Stimulated activated CD8-positive, alpha-beta memory T cell treated with anti-CD3 and anti-CD28 coated beads, Interleukin-4, amount 100 ng/mL, for 1 hour (primary cell): ENCODE results near the gene TMED6.
A peak's percentile ranks its signal among the peaks of the same experiment; 100 is the strongest.

ENCODE experiments used
- DNase-seq, 2 donors: peaks; one replicate each; pipeline ENCODE4 v3.0.0-alpha.2; 2020; ENCODE audit warnings: low read depth in 2 of 2, low spot score in 1 of 2

Gene TMED6

DNA sequence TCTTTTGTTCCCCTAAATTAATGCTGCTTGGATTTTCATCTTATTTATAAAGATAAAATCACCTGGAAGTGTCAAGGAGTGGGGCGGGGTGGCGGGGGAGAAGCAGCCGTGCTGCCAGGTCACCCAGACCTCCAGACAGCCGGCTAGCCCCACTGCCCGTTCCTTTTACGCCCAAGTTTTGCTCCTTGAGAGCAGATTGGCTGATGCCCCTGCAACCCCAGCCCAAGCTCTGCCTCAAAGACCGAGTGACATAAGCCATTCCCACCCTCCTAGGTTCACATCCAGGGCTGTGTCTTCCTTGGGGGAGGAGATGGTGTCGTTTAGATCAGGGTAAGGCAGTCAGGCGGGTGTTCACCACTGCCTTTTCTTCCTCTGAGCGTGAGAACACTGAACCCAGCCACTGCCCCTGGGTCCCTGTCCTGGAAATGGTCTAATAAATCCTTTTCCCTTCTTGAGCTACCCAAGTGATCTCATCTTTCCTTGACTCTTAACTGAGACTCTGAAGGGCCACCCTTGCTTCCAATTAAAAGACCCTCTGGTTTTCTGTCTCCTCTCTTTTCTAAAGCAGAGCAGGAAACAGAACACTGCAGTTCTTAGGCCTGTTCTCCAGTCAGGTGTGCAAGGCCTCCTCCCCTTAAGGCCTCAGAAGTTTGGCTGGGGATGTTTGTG lies 26.9 kb downstream of the TMED6 start:
- no peak for DNase-seq

DNA sequence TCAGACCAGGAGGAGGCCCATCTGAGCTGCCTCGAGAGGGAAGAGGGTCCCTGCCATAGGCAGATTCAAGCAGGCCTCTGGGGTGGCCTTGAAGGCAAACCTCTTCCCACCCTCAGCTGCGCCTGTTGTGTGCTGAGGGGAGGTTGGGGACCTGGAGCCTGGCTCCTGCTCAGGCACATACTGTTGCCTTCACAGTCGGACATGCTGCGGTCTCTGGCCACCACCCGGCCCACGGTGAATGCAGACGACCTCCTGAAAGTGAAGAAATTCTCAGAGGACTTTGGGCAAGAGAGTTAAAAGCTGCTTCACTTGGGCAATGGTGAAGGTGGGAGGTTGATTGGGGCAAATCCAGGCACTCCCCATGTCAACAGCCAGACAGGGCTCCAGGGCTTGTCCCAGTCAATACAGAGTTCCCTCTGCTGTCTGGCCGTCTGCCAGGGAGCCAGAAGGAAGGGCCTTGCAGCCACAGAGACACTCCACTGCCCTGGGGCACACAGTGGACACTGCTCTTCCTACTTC lies 27.5 kb downstream of the TMED6 start:
- no peak for DNase-seq

- DNase-seq = no peak
Observed at GRCh38 chr16:69323415-69323814, 28.2 kb downstream of the TMED6 start.

DNA sequence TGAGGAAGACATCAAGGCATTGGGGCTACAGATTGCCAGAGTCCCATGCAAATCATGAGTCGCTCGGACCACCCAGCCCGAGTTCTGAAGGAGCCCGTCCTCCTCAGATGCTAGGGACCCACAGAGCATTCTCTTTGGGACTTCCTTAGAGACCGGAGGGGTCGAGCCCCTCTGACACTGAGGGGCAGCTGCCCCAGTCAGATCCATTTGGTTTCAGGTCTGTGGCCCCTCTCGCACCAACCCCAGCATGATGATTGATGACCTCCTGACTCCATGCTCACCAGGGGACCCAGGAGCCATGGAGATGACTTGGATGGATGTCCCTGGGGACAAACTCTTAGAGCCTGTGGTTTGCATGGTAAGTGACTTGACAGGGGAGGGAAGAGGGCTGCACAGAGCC lies 29.2 kb downstream of the TMED6 start:
- DNase-seq = no peak

DNA sequence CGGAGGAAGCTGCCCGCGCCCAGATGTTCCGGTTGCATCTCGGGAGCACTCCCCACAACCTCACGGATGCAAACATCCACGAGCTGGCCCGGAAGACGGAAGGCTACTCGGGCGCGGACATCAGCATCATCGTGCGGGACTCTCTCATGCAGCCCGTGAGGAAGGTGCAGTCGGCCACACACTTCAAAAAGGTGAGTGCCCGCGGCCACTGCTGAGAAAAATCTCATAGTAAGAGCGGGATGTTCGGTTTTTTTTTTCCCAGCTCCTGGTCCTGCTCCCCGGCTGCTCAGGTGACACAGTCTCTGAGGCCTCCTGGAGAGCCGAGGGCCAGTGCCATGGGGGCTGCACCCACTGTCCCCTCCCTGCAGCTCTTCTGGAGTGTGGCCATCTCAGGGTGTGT lies 30.5 kb downstream of the TMED6 start:
- no peak for DNase-seq

- DNase-seq = no peak
Observed at GRCh38 chr16:69320740-69321073, 30.9 kb downstream of the TMED6 start.

DNA sequence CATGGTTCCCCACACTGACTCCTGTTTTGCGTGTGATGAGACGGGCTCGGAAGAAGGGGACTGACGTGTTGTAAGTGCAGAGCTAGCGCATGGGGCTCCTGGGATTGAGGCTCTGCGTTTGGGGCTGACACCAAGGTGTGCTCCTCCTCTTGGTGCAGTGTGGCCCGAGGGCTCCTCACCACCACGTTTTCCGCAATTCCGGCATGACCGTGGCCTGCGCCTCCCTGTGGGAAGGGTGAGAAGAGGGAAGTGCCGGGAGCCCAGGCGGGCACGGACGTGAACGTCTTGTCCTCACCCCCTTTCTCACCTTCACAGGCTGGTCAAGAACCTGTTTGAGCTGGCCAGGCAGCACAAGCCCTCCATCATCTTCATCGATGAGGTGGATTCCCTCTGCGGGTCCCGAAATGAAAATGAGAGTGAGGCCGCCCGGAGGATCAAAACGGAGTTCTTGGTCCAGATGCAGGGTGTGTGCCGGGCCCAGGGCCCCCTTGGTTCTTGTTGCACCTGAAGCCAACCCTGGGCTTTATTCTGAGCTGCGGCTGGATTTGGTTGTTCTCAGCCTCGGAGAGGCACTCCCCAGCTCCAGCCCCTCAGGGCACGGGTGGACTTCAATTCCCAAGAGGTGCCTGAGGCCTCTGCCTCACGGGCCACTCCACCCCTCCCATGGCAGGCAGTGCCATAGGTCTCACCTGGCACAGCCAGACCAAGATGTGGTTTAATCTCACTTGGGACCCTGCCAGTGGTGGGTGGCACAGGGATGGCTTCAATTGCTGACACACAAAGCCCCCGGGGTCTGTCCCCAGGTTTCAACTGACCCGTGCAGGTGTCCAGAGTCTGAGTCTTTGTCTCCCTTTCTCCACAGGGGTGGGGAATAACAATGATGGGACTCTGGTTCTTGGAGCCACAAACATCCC lies 31.5 kb downstream of the TMED6 start:
- no peak for DNase-seq

DNA sequence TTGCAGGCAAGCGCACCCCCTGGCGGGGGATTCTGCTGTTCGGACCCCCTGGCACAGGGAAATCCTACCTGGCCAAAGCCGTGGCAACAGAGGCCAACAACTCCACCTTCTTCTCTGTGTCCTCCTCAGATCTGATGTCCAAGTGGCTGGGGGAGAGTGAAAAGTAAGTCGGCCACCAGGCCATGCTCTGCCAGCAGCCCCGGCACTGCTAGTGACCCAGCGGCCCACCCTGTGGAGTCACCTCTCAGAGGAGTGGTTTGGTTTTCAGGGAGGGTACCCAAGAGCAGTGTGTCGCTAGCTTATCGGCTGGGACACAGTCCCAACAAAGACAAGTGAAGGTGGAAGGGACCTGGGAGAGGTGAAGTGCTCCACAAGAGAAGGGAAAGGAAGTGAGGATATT lies 32.2 kb downstream of the TMED6 start:
- no peak for DNase-seq

DNA sequence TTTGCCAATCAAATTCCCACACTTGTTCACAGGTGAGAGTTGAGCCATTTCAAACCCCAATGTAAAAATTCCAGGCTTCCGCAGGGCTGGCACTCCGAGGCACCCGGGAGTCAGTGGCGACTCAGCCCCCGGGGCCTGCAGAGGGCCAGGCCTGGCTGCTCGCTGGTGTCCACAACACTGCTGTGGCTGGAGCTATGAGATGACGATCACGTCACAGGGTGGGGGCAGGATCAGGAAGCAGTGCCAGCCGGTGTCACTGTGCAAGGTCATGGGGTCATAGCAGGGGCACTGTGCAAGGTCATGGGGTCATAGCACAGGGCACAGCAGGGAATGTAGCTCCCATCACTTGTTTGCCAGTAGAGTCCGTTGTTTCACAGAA lies 32.7 kb downstream of the TMED6 start:
- DNase-seq = no peak

DNA sequence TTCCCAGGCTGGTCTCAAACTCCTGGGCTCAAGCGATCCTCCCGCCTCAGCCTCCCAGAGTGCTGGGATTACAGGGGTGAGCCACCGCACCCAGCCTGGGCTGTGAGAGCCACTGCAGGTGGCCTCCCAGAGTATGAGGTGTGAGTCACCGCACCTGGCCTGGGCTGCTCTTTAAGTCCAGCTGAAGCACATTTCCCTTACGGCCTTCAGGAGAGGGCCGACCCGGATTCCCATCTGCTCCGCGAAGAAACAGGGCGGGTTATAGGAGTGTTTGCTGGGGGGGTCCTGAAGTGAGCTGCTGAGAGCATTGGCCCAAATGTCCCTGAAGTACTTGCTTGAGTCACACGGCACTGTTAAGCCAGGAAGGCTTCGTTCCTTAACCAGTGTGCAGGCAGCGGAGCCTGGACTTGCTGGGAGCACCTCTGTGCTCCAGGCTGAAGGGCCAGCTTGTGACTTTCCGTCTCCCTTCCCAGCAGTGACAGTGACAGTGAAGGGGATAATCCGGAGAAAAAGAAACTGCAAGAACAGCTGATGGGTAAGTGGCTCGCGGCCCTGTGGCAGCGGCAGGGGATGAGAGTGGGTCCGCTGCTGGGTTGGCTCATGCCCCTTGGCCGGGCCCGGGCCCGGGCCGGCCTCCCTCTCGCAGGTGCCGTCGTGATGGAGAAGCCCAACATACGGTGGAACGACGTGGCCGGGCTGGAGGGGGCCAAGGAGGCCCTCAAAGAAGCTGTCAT lies 33.2 kb downstream of the TMED6 start:
- DNase-seq = no peak

GRCh38 chr16:69316595-69317034 lies 35.0 kb downstream of the TMED6 start:
- DNase-seq = no peak

- no peak for DNase-seq
Observed at GRCh38 chr16:69315486-69316311, 35.9 kb downstream of the TMED6 start.

DNA sequence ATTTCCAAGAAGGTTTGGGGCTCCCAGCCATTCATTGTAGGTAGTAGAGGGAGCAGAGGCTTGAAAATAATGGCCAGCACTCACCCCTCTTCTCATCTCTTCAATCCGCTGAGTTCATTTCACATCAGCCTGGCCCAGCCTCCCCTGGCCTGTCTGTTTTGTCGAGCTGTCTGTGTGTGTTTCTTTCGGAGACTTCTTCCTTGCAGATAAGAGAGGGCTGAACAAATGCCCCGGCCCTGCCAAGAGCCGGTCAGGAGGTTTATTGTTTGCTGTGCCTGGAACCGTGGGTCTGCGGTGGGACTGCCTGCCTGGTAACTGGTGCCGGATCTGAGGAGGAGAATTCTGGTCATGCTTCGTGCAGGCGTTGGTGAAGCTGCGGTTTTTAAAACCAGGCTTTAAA lies 37.1 kb downstream of the TMED6 start:
- DNase-seq = no peak

- no peak for DNase-seq
Observed at GRCh38 chr16:69313469-69313868, 38.1 kb downstream of the TMED6 start.

- no peak for DNase-seq
Observed at GRCh38 chr16:69311533-69312387, 39.8 kb downstream of the TMED6 start.

GRCh38 chr16:69310653-69311532 lies 40.7 kb downstream of the TMED6 start, which contains the start of gene VPS4A:
VPS4A (plus strand) TSS chr16:69311350; CDS start chr16:69311512, 162 bp downstream.
- DNase-seq = peak; percentile 94

DNA sequence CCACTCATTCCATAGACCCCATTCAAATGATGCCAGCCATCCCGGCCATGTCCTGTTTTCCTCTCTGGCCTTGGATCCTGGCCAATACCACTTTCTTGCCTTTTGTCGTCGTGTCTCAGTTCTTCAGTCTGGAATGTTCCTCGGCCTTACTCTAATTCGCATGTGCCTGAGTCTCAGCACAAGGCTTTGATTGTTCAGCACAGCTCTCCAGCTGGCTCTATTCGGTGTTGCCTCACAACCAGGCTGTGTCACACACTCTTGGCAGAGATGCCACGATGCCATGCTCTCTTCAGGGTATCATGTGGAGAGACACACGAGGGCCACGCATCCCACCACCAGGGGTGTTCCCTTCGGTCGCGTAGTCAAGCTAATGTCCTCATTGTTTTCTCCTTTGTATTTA lies 42.3 kb downstream of the TMED6 start:
- no peak for DNase-seq

- DNase-seq = no peak
Observed at GRCh38 chr16:69307856-69308255, 43.7 kb downstream of the TMED6 start.

DNA sequence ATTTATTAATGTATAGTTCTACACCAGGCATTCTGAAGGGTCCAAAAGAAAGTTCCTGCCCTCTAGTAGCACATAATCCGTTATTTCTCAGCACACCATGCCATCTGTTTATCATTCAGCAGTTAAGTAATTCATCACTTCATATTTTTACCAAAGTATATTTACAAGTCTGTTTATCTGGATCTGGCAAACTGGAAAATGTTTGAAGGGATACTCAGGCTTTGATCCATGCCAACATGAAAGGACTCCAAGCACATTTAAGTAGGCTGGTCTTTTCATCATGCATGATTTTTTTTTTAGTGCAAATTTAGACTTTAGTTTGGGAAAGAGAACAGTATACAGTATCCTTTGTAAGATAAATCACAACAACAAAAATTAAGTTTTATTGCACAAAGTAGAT lies 44.5 kb downstream of the TMED6 start:
- DNase-seq = no peak
